ENCODE measurements around the gene ACMSD. TPM values are rescaled to one million over a fixed set of nuclear protein-coding genes. Genes with fewer than 3 reads are reported as not detected.

The ACMSD gene
- polyA plus RNA-seq, 2 of the 4 experiments (the other 2 are of a cell fraction): 0.09 TPM; not detected in 1

DNA sequence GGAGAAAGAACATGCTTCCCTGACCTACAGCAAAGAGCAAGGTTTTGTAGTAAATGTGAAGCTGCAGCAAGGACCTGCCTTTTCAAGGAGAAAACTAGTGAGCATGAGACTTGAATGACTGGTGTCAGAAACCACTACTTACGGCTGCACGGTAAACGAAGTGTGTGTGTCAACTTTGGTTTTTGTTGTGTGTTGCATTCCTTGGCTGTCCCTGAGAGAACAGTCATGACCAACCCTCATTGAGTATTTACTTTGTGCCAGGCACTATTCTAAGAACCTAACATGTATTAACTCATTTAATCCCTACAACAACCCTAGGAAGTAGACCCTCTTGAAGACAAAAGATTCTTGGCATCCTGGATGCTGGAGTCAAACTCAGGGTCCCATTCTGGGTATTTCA, 22.8 kb downstream of the ACMSD start:
- CTCF ChIA-PET: interaction anchor here (0.5 kb wide), 1 partner anchor 342 kb away, joined by 3 read pairs; no protein-coding TSS in a partner anchor
- H3K4me2 ChIP-seq: no peak overlapping the region
- 70% methylated on average over 3 of the region's 3 CpGs for WGBS (ENCODE audit: missing lambda C conversion rate)

DNA sequence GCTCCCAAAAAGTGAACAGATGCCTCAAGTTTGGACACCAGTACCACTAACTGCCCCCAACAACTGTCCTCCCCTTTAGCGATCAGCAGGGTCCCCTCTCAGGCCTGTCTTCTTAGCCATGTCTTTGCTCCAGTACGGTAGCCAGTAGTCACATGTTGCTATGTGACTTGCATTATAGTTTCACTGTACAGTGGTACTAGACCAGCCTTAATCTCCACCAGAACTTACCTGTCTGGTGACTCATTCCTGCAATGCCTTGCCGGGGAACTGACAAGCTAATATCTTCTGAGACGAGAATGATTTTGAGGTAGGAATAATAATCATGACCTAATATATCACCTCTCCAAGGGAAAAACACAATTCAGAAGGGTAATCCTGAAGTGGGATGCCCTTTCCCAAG, 23.7 kb downstream of the ACMSD start:
- no peak for TF ChIP-seq HOXB13 (CRISPR knock-in tag; IDR thresholded peaks at IDR 0.05; ENCODE audit: low read depth)
- no peak for TF ChIP-seq FOSB (CRISPR knock-in tag; IDR thresholded peaks at IDR 0.05)
- TF ChIP-seq FOXS1 (CRISPR knock-in tag; IDR thresholded peaks at IDR 0.05): no peak
- TF ChIP-seq MAZ (IDR thresholded peaks at IDR 0.05; ENCODE audit: borderline replicate concordance, low read depth, low read length): no peak
- no peak for TF ChIP-seq CHD2 (IDR thresholded peaks at IDR 0.05; ENCODE audit: low read length, partially characterized antibody)
- TF ChIP-seq CBX8 (IDR thresholded peaks at IDR 0.05): no peak
- no peak for TF ChIP-seq NR3C1 (IDR thresholded peaks at IDR 0.05)
- no peak for TF ChIP-seq EHMT2 (IDR thresholded peaks at IDR 0.05; ENCODE audit: low read depth)
- TF ChIP-seq JUNB (IDR thresholded peaks at IDR 0.05): no peak
- TF ChIP-seq CEBPB (IDR thresholded peaks at IDR 0.05): no peak
- TF ChIP-seq HOXB5 (CRISPR knock-in tag; IDR thresholded peaks at IDR 0.05): no peak
- no peak for TF ChIP-seq MYC (IDR thresholded peaks at IDR 0.05; ENCODE audit: borderline replicate concordance, low read length)
- no peak for TF ChIP-seq ZNF302 (CRISPR knock-in tag; IDR thresholded peaks at IDR 0.05)
- TF ChIP-seq KDM5A (IDR thresholded peaks at IDR 0.05): no peak
- no peak for TF ChIP-seq NFE2L2 (conservative IDR thresholded peaks at IDR 0.05; ENCODE audit: low read length)
- TF ChIP-seq, protein P1, sequence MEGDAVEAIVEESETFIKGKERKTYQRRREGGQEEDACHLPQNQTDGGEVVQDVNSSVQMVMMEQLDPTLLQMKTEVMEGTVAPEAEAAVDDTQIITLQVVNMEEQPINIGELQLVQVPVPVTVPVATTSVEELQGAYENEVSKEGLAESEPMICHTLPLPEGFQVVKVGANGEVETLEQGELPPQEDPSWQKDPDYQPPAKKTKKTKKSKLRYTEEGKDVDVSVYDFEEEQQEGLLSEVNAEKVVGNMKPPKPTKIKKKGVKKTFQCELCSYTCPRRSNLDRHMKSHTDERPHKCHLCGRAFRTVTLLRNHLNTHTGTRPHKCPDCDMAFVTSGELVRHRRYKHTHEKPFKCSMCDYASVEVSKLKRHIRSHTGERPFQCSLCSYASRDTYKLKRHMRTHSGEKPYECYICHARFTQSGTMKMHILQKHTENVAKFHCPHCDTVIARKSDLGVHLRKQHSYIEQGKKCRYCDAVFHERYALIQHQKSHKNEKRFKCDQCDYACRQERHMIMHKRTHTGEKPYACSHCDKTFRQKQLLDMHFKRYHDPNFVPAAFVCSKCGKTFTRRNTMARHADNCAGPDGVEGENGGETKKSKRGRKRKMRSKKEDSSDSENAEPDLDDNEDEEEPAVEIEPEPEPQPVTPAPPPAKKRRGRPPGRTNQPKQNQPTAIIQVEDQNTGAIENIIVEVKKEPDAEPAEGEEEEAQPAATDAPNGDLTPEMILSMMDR (IDR thresholded peaks at IDR 0.05): no peak
- 82% methylated on average over 4 of the region's 4 CpGs for WGBS (ENCODE audit: missing lambda C conversion rate)
- no peak for FAIRE-seq

More for the DNA sequence above, 22.8 kb downstream of the ACMSD start:
- ATAC-seq (no peak), DNase-seq (ENCODE audit: low read depth in 1 of 2, low spot score in 1 of 2) (no peak), FAIRE-seq (no peak)
- peaks cover 7% of the 10 kb centered on the region for H3K4me1 ChIP-seq
- H3K27ac ChIP-seq: no peak overlapping the region
- TF ChIP-seq, protein P2, sequence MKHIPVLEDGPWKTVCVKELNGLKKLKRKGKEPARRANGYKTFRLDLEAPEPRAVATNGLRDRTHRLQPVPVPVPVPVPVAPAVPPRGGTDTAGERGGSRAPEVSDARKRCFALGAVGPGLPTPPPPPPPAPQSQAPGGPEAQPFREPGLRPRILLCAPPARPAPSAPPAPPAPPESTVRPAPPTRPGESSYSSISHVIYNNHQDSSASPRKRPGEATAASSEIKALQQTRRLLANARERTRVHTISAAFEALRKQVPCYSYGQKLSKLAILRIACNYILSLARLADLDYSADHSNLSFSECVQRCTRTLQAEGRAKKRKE (CRISPR knock-in tag; IDR thresholded peaks at IDR 0.05; ENCODE audit: low read depth): no peak
- no peak for TF ChIP-seq RARB (CRISPR knock-in tag; IDR thresholded peaks at IDR 0.05)
- TF ChIP-seq RAD21 (conservative IDR thresholded peaks at IDR 0.05 in 1 of 2, IDR thresholded peaks at IDR 0.05 in 1 of 2): no peak
- TF ChIP-seq GATA3 (IDR thresholded peaks at IDR 0.05; ENCODE audit: borderline replicate concordance): no peak
- no peak for TF ChIP-seq ZFP36 (IDR thresholded peaks at IDR 0.05; ENCODE audit: borderline replicate concordance, partially characterized antibody)
- TF ChIP-seq, protein P3, sequence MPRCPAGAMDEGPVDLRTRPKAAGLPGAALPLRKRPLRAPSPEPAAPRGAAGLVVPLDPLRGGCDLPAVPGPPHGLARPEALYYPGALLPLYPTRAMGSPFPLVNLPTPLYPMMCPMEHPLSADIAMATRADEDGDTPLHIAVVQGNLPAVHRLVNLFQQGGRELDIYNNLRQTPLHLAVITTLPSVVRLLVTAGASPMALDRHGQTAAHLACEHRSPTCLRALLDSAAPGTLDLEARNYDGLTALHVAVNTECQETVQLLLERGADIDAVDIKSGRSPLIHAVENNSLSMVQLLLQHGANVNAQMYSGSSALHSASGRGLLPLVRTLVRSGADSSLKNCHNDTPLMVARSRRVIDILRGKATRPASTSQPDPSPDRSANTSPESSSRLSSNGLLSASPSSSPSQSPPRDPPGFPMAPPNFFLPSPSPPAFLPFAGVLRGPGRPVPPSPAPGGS (IDR thresholded peaks at IDR 0.05): no peak
- POLR2A ChIA-PET: no interaction called here
- no peak overlapping the region for H3K4me3 ChIP-seq
- no peaks in the 10 kb centered on the region for H3K9me3 ChIP-seq

DNA sequence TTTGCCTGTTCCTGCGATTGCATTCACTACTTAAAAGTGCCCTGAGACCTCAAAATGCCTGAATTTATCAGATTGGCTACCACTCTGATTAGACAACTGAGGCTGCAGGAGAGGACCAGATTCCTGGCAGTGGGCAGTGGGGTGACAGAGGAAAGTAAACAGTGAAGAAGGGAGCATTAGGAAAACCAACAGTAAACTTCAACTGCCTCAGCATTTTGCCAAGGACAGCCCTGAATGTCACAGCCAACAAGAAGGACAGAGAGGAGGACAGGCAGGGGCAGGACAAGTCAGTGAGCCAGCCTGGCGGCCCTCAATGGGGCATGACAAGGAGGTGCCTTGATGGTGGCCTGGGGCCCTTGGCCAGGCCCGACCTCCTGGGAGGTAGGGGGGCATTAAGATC, 24.3 kb downstream of the ACMSD start:
- WGBS (ENCODE audit: missing lambda C conversion rate): 64% methylated on average over 3 of the region's 3 CpGs
- DNase-seq (ENCODE audit: low read depth in 1 of 2, low spot score in 1 of 2) (no peak), ATAC-seq (no peak), FAIRE-seq (no peak)
- Histone ChIP-seq H3K27ac (no peak overlapping the region), H3K4me2 (no peak overlapping the region), H3K9me3 (no peaks in the 10 kb centered on the region), H3K4me3 (no peak overlapping the region), H3K4me1 (peaks cover 17% of the 10 kb centered on the region)
- no peak for TF ChIP-seq TP53 (CRISPR knock-in tag; IDR thresholded peaks at IDR 0.05)
- TF ChIP-seq FOXS1 (CRISPR knock-in tag; IDR thresholded peaks at IDR 0.05): no peak
- no peak for TF ChIP-seq EP300 (IDR thresholded peaks at IDR 0.05)
- no peak for TF ChIP-seq ZFP36 (IDR thresholded peaks at IDR 0.05; ENCODE audit: borderline replicate concordance, partially characterized antibody)
- no peak for TF ChIP-seq RFX5 (IDR thresholded peaks at IDR 0.05)
- TF ChIP-seq, protein P4, sequence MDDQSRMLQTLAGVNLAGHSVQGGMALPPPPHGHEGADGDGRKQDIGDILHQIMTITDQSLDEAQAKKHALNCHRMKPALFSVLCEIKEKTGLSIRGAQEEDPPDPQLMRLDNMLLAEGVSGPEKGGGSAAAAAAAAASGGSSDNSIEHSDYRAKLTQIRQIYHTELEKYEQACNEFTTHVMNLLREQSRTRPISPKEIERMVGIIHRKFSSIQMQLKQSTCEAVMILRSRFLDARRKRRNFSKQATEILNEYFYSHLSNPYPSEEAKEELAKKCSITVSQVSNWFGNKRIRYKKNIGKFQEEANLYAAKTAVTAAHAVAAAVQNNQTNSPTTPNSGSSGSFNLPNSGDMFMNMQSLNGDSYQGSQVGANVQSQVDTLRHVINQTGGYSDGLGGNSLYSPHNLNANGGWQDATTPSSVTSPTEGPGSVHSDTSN (IDR thresholded peaks at IDR 0.05): no peak
- ChIA-PET CTCF (no interaction called here), POLR2A (no interaction called here)

More for the DNA sequence above, 23.7 kb downstream of the ACMSD start:
- Histone ChIP-seq H3K27ac (no peak overlapping the region), H3K4me3 (no peak overlapping the region), H3K4me2 (no peak overlapping the region), H3K9me3 (no peaks in the 10 kb centered on the region), H3K4me1 (peaks cover 16% of the 10 kb centered on the region)
- ChIA-PET CTCF (interaction anchor here (0.5 kb wide), 1 partner anchor 341 kb away, joined by 3 read pairs; no protein-coding TSS in a partner anchor), POLR2A (no interaction called here)
- ATAC-seq: no peak
- DNase-seq (ENCODE audit: low read depth in 1 of 2, low spot score in 1 of 2): no peak
